T1000 (cell line): ENCODE results near the gene CDK10.
"Not testable (repeated sequence)": the region's sequence is repeated elsewhere in the genome, so short reads cannot be mapped to it uniquely, and the experiment has no call there.

Experiments
- DNase-seq: peaks from one replicate; lab custom pipeline; 2025; ENCODE audit warnings: mixed read lengths; lab: John Stamatoyannopoulos, UW

Gene CDK10

DNA sequence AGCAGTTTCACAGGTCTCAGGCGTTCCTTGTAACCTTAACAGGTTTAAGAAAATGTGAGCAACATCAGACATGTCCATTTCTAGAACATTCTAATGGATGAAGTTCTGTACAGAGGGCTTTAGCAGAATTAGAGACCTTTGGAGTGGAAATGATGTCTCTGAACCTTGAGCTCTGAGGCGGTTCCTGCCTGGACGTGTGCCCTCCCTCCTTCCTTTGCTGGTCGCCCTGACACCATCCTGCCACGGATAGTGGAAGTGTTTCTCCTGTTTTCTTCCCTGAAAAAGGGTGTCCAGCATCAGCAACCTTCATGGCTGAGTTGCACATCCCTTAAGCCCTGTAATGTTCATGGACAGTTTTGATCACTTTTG is 17.7 kb upstream of the CDK10 start:
- no peak for DNase-seq

DNA sequence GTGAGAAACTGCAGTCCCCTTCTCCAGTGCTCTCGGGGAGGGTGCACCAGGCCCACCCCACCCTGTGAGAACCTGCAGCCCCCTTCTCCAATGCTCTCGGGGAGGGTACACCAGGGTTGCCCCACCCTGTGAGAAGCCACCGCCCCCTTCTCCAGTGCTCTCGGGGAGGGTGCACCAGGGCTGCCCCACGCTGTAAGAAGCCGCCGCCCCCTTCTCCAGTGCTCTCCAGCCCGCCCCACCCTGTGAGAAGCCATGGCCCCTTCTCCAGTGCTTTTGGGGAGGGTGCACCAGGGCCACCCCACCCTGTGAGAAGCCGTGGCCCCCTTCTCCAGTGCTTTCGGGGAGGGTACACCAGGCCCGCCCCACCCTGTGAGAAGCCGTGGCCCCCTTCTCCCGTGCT is 16.7 kb upstream of the CDK10 start:
- no peak for DNase-seq

DNA sequence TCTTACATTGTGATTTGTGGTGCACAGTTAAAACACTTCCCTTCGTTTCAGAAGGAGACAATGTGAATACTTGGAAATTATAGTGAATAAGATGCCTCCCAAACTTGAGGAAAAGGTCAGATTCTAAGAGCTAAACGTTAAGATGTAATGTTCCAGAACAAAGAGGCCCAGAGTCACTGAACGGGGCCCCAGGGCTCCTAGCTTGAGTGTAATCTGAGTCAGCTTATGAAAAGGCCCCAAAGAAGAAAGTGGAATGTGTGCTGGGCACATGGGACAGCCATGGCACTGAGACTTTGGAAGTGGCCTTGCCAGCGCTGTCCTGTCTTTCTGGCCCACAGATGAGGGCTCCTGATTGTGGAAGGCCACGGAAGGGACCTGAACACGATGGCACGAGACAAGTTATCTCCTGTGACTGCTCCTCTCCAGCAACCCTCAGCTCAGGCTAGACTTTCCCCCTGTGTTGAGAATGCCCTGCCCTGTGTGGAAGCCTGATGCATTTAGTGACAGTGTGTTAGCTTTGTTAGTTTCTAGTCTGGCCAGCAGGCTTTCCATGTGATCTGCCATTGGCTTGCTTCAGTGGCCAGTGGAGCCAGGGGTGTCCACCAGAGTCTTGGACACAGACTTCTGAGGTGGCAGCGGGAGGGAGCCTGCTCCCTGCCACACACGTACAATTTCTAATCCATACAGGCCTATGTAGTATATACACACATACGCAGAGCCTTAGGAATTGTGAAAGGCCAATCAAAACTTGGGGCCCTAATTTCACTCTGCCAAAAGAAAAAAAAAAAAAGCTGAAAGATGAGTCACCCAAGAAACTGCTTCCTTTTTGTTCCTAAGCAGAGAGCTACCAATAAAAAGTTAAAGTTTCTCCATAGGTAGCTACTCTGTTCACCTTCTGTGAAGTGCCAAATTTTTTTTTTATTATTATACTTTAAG is 15.7 kb upstream of the CDK10 start:
- no peak for DNase-seq

DNA sequence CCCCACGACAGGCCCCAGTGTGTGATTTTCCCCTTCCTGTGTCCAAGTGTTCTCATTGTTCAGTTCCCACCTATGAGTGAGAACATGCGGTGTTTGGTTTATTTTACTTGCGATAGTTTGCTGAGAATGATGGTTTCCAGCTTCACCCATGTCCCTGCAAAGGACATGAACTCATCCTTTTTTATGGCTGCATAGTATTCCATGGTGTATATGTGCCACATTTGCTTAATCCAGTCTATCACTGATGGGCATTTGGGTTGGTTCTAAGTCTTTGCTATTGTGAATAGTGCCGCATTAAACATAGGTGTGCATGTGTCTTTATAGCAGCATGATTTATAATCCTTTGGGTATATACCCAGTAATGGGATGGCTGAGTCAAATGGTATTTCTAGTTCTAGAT is 14.9 kb upstream of the CDK10 start:
- DNase-seq = not testable (repeated sequence)

DNA sequence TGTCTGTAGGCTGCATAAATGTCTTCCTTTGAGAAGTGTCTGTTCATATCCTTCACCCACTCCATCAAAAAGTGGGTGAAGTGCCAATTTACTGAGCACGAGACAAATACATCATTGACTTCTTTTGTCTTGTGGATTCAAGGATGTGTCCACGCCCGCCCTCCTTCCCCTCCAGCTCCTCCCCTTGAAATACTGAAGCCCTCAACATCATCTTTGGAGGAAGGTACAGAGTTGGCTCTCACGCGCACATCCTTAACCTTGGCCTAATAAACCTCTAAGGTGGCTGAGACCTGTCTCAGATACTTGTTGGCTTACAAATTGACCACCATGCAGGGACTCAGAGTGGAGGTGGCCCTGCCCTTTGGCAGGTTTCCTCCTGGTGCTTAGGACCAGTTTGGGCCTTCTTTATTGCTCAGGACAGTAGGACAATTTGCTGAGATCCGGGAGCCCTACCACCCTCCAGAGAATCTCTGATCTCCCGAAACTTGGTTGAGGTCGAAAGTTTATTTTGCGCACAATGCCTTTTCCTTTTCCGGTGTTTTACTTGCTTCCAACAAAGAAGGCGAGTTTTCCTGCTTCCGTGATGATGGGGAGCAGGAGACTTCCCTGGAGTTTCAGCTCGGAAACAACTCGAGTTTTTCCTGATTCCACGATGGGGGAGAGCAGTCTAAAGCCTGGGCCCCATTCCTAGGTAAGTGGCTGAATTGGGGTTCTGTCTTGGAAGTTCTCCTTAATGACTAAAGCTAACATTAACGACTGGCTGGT is 14.1 kb upstream of the CDK10 start:
- no peak for DNase-seq

DNA sequence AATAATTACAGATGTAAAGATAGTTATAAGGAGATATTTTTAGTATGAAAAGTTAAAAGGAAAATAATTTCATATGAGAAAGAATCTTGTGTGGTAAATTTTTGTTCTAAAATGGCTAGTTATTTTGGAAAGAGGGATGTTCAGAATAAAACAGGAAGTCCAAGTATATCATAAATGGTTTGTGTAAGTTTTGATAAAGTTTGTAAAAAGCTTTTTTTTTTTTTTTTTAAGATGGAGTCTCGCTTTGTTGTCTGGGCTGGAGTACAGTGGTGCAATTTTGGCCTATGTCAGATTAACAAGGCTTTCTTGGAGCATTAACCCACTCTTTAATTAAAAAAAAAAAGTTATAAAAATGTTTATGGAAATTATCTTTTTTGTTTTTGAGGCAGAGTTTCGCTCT is 8.2 kb upstream of the CDK10 start:
- DNase-seq = no peak

DNA sequence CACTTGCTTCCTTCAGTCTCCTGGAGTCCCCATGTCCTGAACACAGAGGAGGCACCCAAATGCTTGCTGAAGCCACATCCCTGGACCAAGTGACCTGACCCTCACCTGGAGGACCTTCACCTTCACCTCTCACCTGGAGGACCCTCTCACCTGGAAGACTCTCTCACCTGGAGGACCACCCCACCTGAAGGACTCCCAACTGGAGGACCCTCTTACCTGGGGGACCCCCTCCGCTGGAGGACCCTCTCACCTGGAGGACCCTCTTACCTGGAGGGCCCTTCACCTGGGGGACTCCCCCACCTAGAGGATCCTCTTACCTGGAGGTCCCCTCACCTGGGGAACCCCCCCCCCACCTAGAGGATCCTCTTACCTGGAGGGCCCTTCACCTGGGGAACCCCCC is 573 bp upstream of the CDK10 start:
- DNase-seq = no peak

DNA sequence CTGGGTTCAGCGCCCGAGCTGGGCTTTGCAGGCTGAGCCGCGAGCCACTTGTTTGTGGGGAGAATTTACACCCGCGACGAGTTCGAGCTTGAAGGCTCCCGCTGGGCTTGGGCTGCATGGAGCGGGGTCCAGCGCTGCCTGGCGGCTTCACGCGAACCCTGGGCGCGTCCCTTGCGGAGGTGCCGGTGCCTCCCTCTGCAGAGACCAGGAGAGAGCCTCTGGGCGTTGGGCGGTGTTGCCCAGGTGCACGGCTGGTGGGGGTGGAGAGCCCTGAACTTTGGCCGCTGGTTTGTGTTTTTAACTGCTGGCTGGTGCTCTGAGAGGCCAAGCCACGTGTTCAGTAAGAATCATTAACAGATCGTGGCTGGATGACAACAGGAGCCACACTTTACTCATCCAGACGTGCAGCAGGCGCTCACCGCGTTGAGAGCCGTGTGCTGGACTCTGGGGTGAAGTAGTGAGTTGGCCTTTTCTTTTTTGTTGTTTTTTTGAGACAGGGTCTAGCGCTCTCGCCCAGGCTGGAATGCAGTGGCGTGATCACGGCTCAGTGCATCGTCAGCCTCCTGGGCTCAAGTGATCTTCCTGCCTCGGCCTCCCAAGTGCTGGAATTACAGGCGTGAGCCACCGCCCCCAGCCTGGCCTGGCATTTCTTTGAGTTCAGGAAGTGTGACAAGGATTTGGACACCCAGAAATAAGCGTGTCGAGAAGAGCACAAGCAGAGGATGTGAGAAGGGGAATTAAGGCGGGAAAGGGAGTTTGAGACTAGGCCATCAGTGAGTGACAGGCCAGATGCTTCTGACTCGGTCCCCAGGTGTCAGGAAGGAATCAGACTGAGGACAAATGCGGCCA is 827 bp downstream of the CDK10 start:
- DNase-seq = no peak

DNA sequence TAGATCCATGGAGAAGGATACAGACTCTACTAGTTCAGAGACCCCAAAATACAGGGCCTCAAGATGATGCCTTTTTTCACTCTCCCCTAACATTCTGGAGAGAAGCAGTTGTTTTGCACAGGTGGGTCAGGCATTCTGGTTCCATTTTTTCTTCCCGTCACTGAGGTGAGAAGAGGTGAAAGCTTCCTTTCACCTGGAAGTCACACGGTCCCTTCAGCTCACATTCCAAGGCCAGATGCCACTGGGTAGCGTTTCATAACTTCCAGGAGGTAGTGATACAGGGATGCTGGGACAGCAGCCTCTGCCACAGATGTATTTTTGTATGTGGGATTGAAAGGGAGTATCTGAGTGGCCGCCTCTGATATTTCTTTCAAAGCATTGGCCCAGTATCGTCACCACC is 1.9 kb downstream of the CDK10 start:
- DNase-seq = no peak

DNA sequence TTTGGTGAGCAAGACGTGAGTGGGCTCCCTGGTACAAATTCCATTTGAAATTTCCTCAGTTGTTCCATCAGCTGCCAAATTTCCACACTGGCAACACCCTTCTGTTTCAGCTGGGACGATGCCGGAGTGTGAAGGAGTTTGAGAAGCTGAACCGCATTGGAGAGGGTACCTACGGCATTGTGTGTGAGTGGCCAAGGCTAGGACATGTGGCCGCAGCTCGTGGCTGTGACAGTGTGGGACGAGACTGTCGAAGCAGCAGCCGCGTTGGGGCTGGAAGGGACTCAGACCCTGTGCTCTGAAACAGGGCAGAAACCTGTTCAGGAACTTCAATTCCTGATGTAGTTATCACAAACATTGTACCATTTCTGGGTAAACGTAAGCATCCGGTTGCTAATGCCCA is 2.7 kb downstream of the CDK10 start:
- DNase-seq = no peak

DNA sequence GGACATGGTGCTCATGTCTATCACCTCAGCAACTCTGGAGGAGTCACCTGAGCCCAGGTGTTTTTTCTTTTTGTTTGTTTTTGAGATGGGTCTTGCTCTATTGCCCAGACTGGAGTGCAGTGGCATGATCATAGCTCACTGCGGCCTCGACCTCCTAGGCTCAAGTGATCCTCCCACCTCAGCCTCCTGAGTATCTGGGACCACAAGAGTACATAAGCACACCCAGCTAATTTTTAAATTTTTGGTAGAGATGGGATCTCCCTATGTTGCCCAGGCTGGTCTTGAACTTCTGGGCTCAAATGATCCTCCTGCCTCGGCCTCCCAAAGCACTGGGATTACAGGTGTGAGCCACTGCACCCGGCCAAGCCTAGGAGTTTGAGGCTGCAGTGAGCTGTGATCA is 3.1 kb downstream of the CDK10 start:
- DNase-seq = not testable (repeated sequence)

DNA sequence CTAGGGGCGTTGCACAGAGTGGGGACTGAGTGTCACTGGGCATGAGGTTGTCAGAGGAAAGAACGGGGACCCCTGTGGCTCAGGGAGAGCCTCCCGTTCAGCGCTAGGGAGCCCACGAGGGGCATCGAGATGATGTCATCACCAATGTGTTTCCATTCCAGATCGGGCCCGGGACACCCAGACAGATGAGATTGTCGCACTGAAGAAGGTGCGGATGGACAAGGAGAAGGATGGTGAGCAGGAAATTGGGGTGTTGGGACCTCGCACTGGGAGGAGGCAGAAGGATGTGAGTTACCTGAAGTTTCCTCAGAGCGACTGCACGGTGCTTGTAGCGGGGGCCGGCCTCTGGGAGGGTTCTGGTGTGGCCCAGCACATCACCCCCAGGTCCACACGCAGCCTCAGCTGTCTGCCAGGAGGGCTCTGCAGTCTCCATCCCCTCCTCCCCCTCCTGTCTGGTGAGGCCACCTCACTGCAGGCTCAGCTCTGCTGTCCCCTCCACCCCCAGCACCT is 4.0 kb downstream of the CDK10 start:
- no peak for DNase-seq

DNA sequence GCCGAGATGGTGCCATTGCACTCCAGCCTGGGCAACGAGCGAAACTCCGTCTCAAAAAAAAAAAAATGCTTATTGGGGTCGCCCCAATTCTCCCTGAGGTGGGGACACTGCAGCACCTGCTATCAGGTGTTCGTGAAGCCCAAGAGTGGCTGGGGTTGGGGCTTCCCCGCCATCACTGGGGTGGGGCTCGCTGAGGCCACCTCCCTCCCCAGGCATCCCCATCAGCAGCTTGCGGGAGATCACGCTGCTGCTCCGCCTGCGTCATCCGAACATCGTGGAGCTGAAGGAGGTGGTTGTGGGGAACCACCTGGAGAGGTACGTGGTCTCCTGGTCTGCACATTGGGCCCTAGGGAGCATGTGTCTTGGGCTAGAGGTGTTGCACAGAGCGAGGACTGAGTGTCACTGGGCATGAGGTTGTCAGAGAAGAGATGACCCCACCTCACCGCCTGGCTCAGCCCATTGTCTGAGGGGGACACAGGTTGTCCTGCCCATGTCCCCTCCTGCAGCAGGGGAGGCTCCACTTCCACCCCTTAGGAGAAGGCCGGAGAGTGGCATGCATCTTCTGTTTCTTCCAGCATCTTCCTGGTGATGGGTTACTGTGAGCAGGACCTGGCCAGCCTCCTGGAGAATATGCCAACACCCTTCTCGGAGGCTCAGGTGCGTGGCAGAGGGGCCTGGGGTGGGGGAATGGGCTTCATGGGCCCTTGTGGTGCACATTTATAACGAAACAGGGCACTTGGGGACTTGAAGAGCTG is 4.9 kb downstream of the CDK10 start:
- DNase-seq = no peak

DNA sequence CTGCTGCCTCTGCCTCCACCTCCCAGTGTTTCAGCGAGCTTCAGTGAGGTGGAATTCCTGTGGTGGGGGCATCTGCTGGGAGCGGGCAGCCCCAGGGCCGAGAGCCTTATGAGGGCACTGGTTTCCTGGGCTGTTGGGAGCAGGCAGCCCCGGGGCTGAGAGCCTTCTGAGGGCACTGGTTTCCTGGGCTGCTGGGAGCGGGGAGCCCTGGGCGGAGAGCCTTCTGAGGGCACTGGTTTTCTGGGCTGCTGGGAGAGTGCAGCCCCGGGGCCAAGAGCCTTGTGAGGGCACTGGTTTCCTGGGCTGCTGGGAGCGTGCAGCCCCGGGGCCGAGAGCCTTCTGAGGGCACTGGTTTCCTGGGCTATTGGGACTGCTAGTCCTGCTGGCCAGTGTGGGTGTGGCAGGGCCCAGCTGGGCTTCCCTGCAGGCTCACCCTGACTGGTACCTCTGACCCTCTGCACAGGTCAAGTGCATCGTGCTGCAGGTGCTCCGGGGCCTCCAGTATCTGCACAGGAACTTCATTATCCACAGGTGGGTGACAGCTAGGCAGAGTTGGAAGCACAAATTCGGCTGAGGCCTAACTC is 5.6 kb downstream of the CDK10 start:
- DNase-seq = no peak

DNA sequence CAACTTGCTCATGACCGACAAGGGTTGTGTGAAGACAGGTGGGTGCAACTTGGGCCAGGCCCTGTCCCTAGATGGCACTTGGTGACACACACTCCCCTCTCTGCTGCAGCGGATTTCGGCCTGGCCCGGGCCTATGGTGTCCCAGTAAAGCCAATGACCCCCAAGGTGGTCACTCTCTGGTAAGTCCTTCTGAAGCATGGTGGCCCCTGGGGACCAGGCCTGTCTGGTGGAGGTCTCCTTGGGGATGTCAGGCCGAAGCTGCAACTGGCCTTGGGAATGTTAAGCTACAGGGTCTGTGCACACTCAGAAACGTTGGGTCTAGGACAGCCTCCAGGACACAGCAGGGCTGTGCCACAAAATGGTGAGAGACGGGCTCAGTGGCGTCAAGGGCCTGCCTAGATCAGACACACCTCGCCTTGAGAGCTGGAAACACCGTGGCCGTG is 6.8 kb downstream of the CDK10 start:
- DNase-seq = no peak

DNA sequence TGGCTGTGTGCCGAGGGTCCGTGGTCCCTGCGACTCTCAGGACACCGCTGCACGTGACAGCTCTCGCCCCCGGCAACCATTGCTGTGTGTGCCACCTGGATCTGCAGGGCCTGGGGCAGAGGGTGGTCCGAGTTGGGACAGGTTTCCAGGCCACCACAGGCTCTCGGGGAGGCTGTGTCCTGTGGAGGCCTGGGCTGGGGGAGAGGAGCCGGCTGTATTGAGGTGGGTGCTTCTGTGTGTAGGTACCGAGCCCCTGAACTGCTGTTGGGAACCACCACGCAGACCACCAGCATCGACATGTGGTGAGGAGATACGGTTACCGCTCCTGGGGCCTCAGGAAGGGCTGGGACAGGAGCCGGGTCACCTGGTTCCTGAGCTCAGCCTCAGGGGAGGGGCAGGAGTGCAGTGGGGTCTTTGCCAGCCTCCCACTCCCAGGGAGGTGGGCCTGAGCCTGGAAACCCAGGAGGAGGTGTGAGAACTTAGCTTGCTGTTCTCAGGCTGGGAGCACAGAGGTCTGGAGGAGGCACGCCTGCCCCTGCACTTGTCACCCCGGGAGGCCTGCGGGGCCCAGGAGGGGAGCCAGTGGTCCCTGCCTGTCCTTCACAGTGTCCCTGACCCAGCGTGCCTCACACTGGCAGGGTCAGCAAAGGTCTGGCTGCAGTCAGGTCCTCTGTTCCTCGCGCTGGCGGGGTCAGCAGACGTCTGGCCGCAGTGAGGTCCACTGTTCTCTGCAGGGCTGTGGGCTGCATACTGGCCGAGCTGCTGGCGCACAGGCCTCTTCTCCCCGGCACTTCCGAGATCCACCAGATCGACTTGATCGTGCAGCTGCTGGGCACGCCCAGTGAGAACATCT is 7.7 kb downstream of the CDK10 start:
- DNase-seq = no peak

DNA sequence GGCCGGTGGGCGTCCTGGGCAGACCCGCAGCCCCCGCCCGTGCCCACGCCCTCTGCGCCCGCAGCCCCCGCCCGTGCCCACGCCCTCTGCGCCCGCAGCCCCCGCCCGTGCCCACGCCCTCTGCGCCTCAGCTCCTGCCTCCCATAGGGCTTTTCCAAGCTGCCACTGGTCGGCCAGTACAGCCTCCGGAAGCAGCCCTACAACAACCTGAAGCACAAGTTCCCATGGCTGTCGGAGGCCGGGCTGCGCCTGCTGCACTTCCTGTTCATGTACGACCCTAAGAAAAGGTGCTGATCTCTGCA is 8.2 kb downstream of the CDK10 start:
- DNase-seq = not testable (repeated sequence)

DNA sequence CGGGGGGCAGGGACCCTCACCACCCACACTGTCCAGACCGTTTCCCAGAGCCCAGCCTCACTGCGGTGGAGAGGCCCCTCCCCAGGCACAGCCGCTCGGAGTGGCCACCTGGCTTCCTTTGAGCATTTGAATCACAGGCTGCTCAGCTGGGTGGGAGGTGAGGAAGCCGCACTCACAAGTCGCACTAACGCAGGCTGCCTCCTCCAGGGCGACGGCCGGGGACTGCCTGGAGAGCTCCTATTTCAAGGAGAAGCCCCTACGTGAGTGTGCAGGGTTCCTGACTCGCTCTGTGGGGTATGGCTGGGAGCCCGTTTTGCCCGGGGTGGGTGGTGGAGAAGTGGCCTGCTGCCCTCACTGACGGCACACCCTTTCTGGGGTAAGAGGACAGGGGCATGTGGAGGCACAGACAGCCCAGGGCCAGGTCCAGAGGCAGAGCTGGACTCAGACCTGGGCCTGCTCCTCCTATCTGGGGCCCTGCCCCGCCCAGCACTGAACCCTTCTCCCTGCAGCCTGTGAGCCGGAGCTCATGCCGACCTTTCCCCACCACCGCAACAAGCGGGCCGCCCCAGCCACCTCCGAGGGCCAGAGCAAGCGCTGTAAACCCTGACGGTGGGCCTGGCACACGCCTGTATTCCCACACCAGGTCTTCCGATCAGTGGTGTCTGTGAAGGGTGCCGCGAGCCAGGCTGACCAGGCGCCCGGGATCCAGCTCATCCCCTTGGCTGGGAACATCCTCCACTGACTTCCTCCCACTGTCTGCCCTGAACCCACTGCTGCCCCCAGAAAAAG is 8.8 kb downstream of the CDK10 start:
- DNase-seq = no peak

DNA sequence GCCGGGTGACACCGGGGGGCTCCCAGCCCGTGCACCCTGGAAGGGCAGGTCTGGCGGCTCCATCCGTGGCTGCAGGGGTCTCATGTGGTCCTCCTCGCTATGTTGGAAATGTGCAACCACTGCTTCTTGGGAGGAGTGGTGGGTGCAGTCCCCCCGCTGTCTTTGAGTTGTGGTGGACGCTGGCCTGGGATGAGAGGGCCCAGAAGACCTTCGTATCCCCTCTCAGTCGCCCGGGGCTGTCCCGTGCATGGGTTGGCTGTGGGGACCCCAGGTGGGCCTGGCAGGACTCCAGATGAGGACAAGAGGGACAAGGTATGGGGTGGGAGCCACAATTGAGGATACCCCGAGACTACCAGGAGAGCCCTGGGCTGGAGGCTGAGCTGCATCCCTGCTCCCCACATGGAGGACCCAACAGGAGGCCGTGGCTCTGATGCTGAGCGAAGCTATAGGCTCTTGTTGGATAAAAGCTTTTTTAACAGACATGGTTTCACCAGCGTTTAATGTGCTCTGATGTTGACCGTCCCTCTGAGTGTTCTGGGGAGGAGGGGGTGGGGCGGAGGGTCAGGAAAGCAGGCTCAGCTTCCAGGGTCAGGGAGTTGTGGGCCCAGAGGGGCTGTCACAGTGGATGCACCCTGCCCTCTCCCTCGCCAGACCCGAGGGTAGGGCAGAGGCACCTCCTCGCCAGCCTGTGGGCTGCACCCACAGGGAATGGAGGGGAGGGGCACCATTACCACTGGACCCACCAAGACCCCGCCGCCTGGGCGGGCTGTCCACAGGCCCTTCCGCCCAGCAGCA is 9.6 kb downstream of the CDK10 start:
- DNase-seq = no peak
